H7 (cell line): ENCODE data around the gene SLC35E1. TPM values are rescaled to one million over a fixed set of nuclear protein-coding genes. Genes with fewer than 3 reads are reported as not detected.

Experiments
- DNase-seq: peaks from one replicate; pipeline ENCODE4 v3.0.0; 2012
- H3K27me3 ChIP-seq: 2 replicates; pipeline ENCODE4 v1.6.0; 2011; ENCODE audit warnings: mild to moderate bottlenecking, low read length; ENCODE audit not compliant: control insufficient read depth, insufficient read depth
- H3K36me3 ChIP-seq: replicated peaks from 2 replicates; pipeline ENCODE4 v1.5.1; 2011; ENCODE audit warnings: low read length; ENCODE audit not compliant: control insufficient read depth, insufficient read depth
- H3K4me3 ChIP-seq: 2 replicates; pipeline ENCODE4 v1.5.1; 2011; ENCODE audit warnings: low read depth, mild to moderate bottlenecking, control low read depth, low read length, moderate library complexity; ENCODE audit not compliant: insufficient read depth
- total RNA-seq: library from RNA; depleted of rRNA; stranded (reverse); fragments of >200 nt; shearing (Covaris generic); gene quantifications from 2 replicates; pipeline ENCODE4 v1.2.3, GENCODE V29; 2014

SLC35E1 gene
- total RNA-seq, 1 experiment from 2014 or later = 14.7 TPM

GRCh38 chr19:16581145-16581970 is 9.1 kb upstream of the SLC35E1 start:
- DNase-seq = no peak

GRCh38 chr19:16579381-16579780 is 7.2 kb upstream of the SLC35E1 start:
- no peak for DNase-seq

More at GRCh38 chr19:16581145-16581970, 9.1 kb upstream of the SLC35E1 start:
- Histone ChIP-seq H3K36me3 (peaks cover 2% of the 10 kb centered on the region; the same call in 1 of the 2 replicates), H3K4me3 (no peak overlapping the region), H3K27me3 (no peaks in the 10 kb centered on the region)

GRCh38 chr19:16577531-16577985 is 5.3 kb upstream of the SLC35E1 start:
- Histone ChIP-seq H3K4me3 (no peak overlapping the region), H3K36me3 (peaks cover 6% of the 10 kb centered on the region), H3K27me3 (no peaks in the 10 kb centered on the region)
- no peak for DNase-seq

More at GRCh38 chr19:16579381-16579780, 7.2 kb upstream of the SLC35E1 start:
- Histone ChIP-seq H3K36me3 (peaks cover 6% of the 10 kb centered on the region), H3K27me3 (no peaks in the 10 kb centered on the region), H3K4me3 (no peak overlapping the region)

GRCh38 chr19:16576690-16577530 is 4.7 kb upstream of the SLC35E1 start:
- Histone ChIP-seq H3K36me3 (peaks cover 6% of the 10 kb centered on the region), H3K27me3 (no peaks in the 10 kb centered on the region), H3K4me3 (no peak overlapping the region)
- DNase-seq = no peak

DNA sequence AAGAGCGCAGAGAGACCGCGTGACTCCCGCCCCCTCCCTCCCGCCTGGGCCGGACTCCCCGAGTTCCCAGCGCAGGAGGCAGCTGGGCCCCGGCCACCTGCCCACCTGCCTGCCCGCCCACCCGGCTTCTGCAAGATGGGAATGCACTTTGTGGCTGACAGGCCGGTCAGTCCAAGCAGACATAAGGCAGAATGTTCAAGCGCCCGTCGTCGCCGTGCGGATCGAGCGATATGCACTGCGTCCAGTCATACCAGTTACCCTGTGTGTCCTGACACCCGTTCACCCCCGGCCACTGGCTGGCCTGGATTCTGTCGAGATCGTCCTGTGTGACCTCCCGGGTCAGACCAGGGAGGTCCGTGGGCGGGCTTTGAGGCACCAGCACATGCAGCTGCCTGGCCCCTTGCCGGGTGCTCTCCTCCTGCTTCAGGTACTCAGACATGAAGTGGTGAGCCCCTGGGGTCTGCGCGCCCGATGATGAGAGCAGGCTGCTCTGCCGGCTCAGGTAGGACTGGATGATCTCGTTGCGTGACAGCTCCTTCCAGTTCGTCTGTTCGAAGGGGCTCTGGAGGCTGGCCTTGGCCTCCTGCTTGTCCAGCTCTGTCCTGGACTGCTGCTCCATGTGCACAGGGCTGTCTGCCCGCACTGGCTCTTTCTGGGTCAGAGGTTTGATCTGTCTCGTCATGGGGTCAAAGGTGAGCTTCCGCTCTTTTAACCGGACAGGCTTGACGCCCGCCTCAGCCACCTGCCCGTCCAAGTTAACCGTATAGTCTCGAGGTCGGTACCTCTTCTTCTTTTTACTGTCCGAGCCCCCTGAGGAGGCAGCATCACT is 3.9 kb upstream of the SLC35E1 start:
- no peak for DNase-seq
- H3K4me3 ChIP-seq = no peak overlapping the region
- H3K27me3 ChIP-seq = no peaks in the 10 kb centered on the region; the same call in 1 of the 2 replicates
- H3K36me3 ChIP-seq = peaks cover 6% of the 10 kb centered on the region

DNA sequence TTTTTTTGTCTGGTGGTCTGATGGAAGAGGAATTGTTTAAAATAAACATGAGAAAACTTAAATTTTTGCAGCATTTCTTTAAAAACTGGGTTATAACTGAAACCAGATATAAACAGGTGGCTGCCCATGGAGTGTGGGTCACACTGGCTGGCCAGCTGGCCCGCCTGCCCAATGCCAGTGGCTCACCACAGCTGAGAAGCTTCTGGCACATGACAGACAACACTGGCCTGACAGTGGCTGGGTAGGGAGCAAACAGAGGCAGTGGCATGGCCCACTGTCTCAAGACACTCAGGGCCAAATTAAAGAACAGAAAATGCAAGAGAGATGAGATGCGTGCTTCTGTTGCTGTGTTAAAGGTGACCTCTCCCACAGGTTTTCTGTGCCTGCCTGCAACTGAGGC is 3.1 kb upstream of the SLC35E1 start:
- peaks cover 6% of the 10 kb centered on the region for H3K36me3 ChIP-seq
- no peak for DNase-seq
- H3K27me3 ChIP-seq = no peaks in the 10 kb centered on the region; the same call in 1 of the 2 replicates
- no peak overlapping the region for H3K4me3 ChIP-seq

DNA sequence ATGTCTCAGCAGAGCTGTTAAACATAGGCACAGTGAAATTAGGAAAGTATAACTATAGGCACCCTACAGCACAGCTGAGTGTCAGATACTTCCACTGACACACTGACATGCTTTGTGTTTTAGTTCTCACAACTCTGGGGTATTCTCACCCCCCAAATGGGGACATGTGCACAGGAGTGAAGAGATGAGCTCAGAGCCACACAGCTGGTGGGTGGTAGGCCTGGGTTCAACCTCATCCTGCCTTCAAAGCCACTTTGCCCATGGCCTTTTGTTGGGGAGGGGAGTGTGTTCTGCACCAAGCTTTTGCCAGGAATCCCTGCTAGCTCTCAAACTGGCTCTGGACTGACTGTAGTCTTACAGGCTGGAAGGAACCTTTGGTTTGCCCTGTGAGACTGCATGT is 1.7 kb upstream of the SLC35E1 start:
- H3K27me3 ChIP-seq = no peaks in the 10 kb centered on the region; the same call in 1 of the 2 replicates
- peaks cover 11% of the 10 kb centered on the region for H3K36me3 ChIP-seq
- no peak overlapping the region for H3K4me3 ChIP-seq
- no peak for DNase-seq

DNA sequence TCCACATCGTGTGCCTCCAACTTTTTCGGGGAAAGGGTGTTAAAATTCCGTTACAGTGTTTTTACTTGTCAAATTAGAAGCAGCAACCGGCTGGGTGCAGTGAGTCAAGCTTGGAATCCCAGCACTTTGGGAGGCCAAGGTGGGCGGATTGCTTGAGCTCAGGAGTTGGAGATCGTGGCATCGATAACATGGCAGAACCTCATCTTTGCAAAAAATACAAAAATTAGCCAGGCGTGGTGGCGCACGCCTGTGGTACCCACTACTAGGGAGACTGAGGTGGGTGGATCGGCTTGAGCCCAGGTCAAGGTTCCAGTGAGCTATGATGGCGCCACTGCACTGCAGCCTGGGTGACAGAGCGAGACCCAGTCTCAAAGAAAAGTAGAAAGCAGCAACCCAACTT is 1.1 kb upstream of the SLC35E1 start:
- Histone ChIP-seq H3K36me3 (peaks cover 12% of the 10 kb centered on the region), H3K4me3 (peak overlapping the region; percentile 87), H3K27me3 (no peaks in the 10 kb centered on the region; the same call in 1 of the 2 replicates)
- DNase-seq = no peak

- Histone ChIP-seq H3K36me3 (peaks cover 12% of the 10 kb centered on the region), H3K27me3 (no peaks in the 10 kb centered on the region; the same call in 1 of the 2 replicates), H3K4me3 (peak overlapping the region; percentile 90)
- no peak for DNase-seq
Measured at GRCh38 chr19:16571822-16572331, 338 bp downstream of the SLC35E1 start.

- Histone ChIP-seq H3K27me3 (no peaks in the 10 kb centered on the region; the same call in 1 of the 2 replicates), H3K36me3 (peaks cover 14% of the 10 kb centered on the region), H3K4me3 (peak overlapping the region; percentile 90)
- DNase-seq = no peak
Measured at GRCh38 chr19:16571283-16571682, 932 bp downstream of the SLC35E1 start.

- Histone ChIP-seq H3K4me3 (no peak overlapping the region), H3K36me3 (peaks cover 14% of the 10 kb centered on the region), H3K27me3 (no peaks in the 10 kb centered on the region; the same call in 1 of the 2 replicates)
- no peak for DNase-seq
Measured at GRCh38 chr19:16569609-16570320, 2.5 kb downstream of the SLC35E1 start.

DNA sequence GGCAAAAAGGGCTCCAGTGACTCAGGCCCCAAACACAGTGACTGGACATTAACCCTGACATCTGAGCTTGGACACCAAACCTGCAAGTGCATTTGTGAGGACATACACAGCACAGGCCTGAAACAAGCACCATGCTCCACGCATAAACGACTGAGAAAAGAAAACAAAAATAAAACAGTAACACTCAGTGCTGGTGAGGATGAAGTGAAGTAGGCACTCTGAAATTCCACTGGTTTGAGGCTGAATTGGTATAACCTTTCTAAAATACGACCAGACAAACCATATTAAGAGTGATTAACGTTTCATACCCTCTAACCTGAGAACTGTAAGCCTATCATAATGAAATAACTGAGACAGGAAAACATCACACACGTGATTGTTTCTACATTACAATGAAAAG is 5.5 kb downstream of the SLC35E1 start:
- no peak for DNase-seq
- Histone ChIP-seq H3K4me3 (no peak overlapping the region), H3K36me3 (peaks cover 14% of the 10 kb centered on the region), H3K27me3 (no peaks in the 10 kb centered on the region; the same call in 1 of the 2 replicates)

DNA sequence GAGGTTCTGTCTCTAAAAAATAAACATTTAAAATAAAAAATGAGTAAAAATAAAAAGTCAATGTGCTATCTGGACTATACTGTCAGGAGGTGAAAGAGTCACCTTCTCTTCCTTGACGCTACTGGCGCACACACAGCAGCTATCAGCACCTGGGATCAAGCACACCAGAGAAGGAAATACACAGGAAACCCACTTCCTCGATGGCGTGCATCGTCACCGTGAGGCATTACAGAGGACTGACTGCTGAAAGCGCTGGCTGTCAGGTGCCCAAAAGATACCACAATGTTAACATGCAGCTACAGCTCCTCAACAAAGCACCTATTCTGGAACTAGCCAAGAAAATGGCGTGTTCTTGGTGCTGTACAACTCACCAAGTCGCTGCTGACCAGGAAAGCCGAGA is 6.1 kb downstream of the SLC35E1 start:
- no peak for DNase-seq
- no peaks in the 10 kb centered on the region for H3K27me3 ChIP-seq
- H3K36me3 ChIP-seq = peaks cover 14% of the 10 kb centered on the region
- no peak overlapping the region for H3K4me3 ChIP-seq
